GM12878 (cell line): ENCODE results near the gene DET1. TPM values are rescaled to one million over a fixed set of nuclear protein-coding genes. Genes with fewer than 3 reads are reported as not detected.

ENCODE experiments used
- ATAC-seq: fragments of 200-7000 bp; cut with Tn5 transposase; 3 replicates; pipeline ENCODE4 v1.9.1; 2020; ENCODE audit warnings: mild to moderate bottlenecking, moderate library complexity
- BruUV-seq: library from RNA; stranded (reverse); fragments of 400-500 nt; replicated peaks from 2 replicates; lab custom pipeline; 2021; lab: Mats Ljungman, UMichigan
- CTCF ChIA-PET: fragments of 300-600 bp; sonication (Branson Sonifier 250); formaldehyde crosslinking; extraction: SDS; loops from one replicate; lab custom pipeline; 2021; ENCODE audit warnings: inconsistent platforms; lab: Yijun Ruan, JAX
- POLR2A ChIA-PET: fragments of 350-600 bp; formaldehyde crosslinking; extraction: SDS; loops from one replicate; lab custom pipeline; 2021; ENCODE audit warnings: inconsistent platforms; lab: Charles Lee
- RAD21 ChIA-PET: fragments of 300-600 bp; sonication (Branson Sonifier 250); formaldehyde crosslinking; loops from one replicate; lab custom pipeline; 2023; ENCODE audit warnings: antibody characterized with exemption; ENCODE audit not compliant: unreplicated experiment; lab: Charles Lee
- SMC1A ChIA-PET: fragments of 300-600 bp; sonication (Branson Sonifier 250); formaldehyde crosslinking; loops from one replicate; lab custom pipeline; 2023; ENCODE audit not compliant: unreplicated experiment, uncharacterized antibody; lab: Charles Lee
- DNase-seq: peaks from one replicate; pipeline ENCODE4 v3.0.0-alpha.2; 2011; ENCODE audit warnings: low read depth, low spot score
- FAIRE-seq: peaks from 3 replicates; lab custom pipeline; 2011; peaks lifted over from hg19 to GRCh38; lab: Jason Lieb, UNC
- H2AFZ ChIP-seq: 2 replicates; pipeline ENCODE4 v1.6.0; 2011; ENCODE audit warnings: low read depth, low read length, control low read depth; ENCODE audit not compliant: control insufficient read depth
- H3K27ac ChIP-seq: 2 replicates; pipeline ENCODE4 v1.5.1; 2011; ENCODE audit warnings: control low read depth; ENCODE audit not compliant: control insufficient read depth, insufficient read depth
- H3K27me3 ChIP-seq, 2 experiments: replicated peaks in 1 of 2; 2 replicates each; pipeline versions ENCODE4 v1.6.0 to v1.6.1; 2011; ENCODE audit warnings: low read length in 1 of 2; ENCODE audit not compliant: control insufficient read depth in 2 of 2, insufficient read depth in 2 of 2
- H3K36me3 ChIP-seq, 2 experiments: 2 replicates each; pipeline ENCODE4 v1.5.1; 2011; ENCODE audit warnings: low read length in 1 of 2; ENCODE audit not compliant: control insufficient read depth in 2 of 2, insufficient read depth in 2 of 2
- H3K4me1 ChIP-seq: 2 replicates; pipeline ENCODE4 v1.6.1; 2011; ENCODE audit warnings: mild to moderate bottlenecking, low read length, moderate library complexity, mixed read lengths; ENCODE audit not compliant: control insufficient read depth, insufficient read depth
- H3K4me2 ChIP-seq: 2 replicates; pipeline ENCODE4 v1.6.0; 2011; ENCODE audit warnings: control low read depth; ENCODE audit not compliant: control insufficient read depth, insufficient read depth
- H3K4me3 ChIP-seq: fragments of 200-600 bp; sonication (generic); 2 replicates; pipeline ENCODE4 v1.5.1; 2016
- H3K79me2 ChIP-seq: 2 replicates; pipeline ENCODE4 v1.6.0; 2011; ENCODE audit warnings: low read length; ENCODE audit not compliant: control insufficient read depth, insufficient read depth
- H3K9ac ChIP-seq: 2 replicates; pipeline ENCODE4 v1.8.0; 2011; ENCODE audit warnings: low read length, control low read depth, mixed read lengths; ENCODE audit not compliant: control insufficient read depth, insufficient read depth
- H3K9me3 ChIP-seq: replicated peaks from 3 replicates; pipeline ENCODE4 v1.5.1; 2011; ENCODE audit warnings: mild to moderate bottlenecking, low read length; ENCODE audit not compliant: control insufficient read depth, insufficient read depth
- H4K20me1 ChIP-seq: 2 replicates; pipeline ENCODE4 v1.6.0; 2011; ENCODE audit not compliant: control insufficient read depth, insufficient read depth
- GATAD2B ChIP-seq: fragments of 450-650 bp; conservative IDR thresholded peaks from 2 replicates; pipeline ENCODE4 v1.6.1; 2017; ENCODE audit warnings: low read depth, mild to moderate bottlenecking, moderate library complexity
- WGBS: methylation state at CpG from one replicate; pipeline ENCODE4 v1.1.6; 2016; ENCODE audit warnings: low lambda C conversion rate; ENCODE audit not compliant: insufficient replicate concordance, insufficient coverage; ENCODE audit errors: missing lambda C conversion rate; 5-methylcytosine and 5-hydroxymethylcytosine counted together
- in situ Hi-C: fragments of 300-500 bp; cut with MboI; formaldehyde crosslinking; loops from 9 replicates; pipeline ENCODE4 v1.14.3; 2018; ENCODE audit warnings: mixed read lengths
- intact Hi-C: fragments of 100-400 bp; cut with micrococcal nuclease; formaldehyde crosslinking; loops from one replicate; pipeline ENCODE4 v1.14.2; 2022; ENCODE audit not compliant: unreplicated experiment
- polyA plus RNA-seq, 11 experiments: library from polyadenylated mRNA; depleted of rRNA in 4 of 11; unstranded in 6 of 11; stranded (reverse) in 5 of 11; fragments of >200 nt; fragmentation: Nextera tagmentation in 4 of 11; fragmentation: Illumina TruSeq in 1 of 11; extraction: Ambion mirVana in 4 of 11; extraction: Trizol in 1 of 11; gene quantifications; 1 replicate in 1 of 11; 2 replicates in 10 of 11; pipeline versions ENCODE4 v1.2.1 to v1.2.3, GENCODE V29; 2011 to 2016; ENCODE audit warnings: inconsistent platforms in 2 of 11, missing spikeins in 2 of 11, low read depth in 1 of 11
- total RNA-seq, 4 experiments: library from RNA; depleted of rRNA in 3 of 4; stranded (reverse); fragments of >200 nt in 3 of 4; fragmentation: Illumina TruSeq in 1 of 4; extraction: Trizol in 1 of 4; gene quantifications; 2 replicates each; pipeline versions ENCODE4 v1.2.1 to v1.2.3, GENCODE V29; 2013 to 2021
- TF ChIP-seq, protein P1 (sequence below): IDR thresholded peaks from 2 replicates; pipeline ENCODE4 v1.6.1; 2012; ENCODE audit warnings: low read depth, low read length, improper control_type of control experiment
- TF ChIP-seq, protein P2 (sequence below), 3 experiments: IDR thresholded peaks in 2 of 3; conservative IDR thresholded peaks in 1 of 3; 2 replicates each; pipeline ENCODE4 v1.5.1; 2011; ENCODE audit warnings: low read depth in 3 of 3, low read length in 3 of 3, mild to moderate bottlenecking in 3 of 3, control low read depth in 2 of 3, moderate library complexity in 2 of 3, inconsistent platforms in 1 of 3, mixed read lengths in 1 of 3; ENCODE audit not compliant: control insufficient read depth in 2 of 3, insufficient read depth in 1 of 3; ENCODE audit errors: extremely low read depth in 1 of 3
- TF ChIP-seq, protein P3 (sequence below): IDR thresholded peaks from 2 replicates; pipeline ENCODE4 v1.6.1; 2012; ENCODE audit warnings: mild to moderate bottlenecking, low read depth, low read length

The DET1 gene
- total and polyA plus RNA-seq, 10 of the 15 experiments (the other 5 are each of a cell fraction or from before 2014, with no cell fraction given): 0.16 to 2.7 (median 1.4) TPM

DNA sequence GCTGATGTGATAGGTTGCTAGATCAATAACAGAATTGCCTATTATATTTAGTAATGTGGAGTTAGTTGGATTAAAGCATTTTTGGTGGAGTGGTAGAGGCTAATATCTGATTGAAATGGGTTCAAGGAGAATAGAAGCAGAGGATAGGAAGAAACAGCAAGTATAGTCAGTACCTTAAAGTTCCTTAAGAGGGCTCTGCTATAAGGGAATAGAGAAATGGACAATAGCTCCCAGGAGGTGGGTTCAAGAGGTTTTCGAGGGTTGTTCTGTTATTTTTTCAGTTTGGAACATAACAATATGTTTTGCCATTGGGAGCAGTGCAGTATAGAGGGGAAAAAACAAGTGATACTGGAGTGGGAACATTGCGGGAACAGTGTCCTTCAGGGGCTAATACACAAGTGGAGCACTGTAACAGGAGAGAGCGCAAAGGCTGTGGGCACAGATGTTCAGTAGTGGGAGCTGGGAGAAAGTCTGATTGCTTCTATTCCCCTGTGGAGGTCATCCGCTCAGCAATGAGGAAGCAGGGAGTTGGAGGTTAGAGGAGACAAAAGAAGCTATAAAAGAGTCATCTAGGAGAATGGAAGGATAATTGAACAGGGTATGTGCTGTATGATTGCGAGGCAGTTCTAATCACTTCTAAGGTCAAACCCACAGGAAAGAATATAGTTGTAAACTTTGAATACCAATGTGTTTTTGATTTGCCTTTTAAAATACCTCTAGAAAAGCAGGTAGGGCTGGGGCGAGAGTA lies 75.7 kb downstream of the DET1 start:
- ChIA-PET POLR2A (interaction anchor here (0.6 kb wide), 1 partner anchor 168 kb away, joined by 3 read pairs; the partner anchor contains the start of gene ISG20), RAD21 (interaction anchor here (1.2 to 2.7 kb wide), 3 partner anchors 151 to 168 kb away, joined by 5 to 9 read pairs (median 7); partner anchors contain the start of gene ISG20), SMC1A (interaction anchor here (1.3 to 2.8 kb wide), 4 partner anchors 9 to 194 kb away, joined by 4 to 8 read pairs (median 6); partner anchors contain the start of gene ISG20), CTCF (interaction anchor here (0.6 to 2.8 kb wide), 11 partner anchors 9 to 228 kb away, joined by 3 to 14 read pairs (median 5); partner anchors contain the start of gene AEN)
- Histone ChIP-seq H3K36me3 (peaks cover 0 to 16% of the 10 kb centered on the region in 2 experiments; a peak in 2 of 4 replicates), H3K79me2 (peaks cover 31% of the 10 kb centered on the region), H3K9me3 (no peaks in the 10 kb centered on the region), H3K27ac (no peak overlapping the region), H3K4me1 (peaks cover 10% of the 10 kb centered on the region), H3K4me2 (no peak overlapping the region; the same call in none of the 2 replicates), H3K27me3 (no peaks in the 10 kb centered on the region), H3K4me3 (no peak overlapping the region), H4K20me1 (no peaks in the 10 kb centered on the region), H3K9ac (no peak overlapping the region), H2AFZ (no peak overlapping the region)
- no peak for TF ChIP-seq GATAD2B
- TF ChIP-seq, protein P1, sequence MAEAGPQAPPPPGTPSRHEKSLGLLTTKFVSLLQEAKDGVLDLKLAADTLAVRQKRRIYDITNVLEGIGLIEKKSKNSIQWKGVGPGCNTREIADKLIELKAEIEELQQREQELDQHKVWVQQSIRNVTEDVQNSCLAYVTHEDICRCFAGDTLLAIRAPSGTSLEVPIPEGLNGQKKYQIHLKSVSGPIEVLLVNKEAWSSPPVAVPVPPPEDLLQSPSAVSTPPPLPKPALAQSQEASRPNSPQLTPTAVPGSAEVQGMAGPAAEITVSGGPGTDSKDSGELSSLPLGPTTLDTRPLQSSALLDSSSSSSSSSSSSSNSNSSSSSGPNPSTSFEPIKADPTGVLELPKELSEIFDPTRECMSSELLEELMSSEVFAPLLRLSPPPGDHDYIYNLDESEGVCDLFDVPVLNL: no peak
- TF ChIP-seq, protein P2, sequence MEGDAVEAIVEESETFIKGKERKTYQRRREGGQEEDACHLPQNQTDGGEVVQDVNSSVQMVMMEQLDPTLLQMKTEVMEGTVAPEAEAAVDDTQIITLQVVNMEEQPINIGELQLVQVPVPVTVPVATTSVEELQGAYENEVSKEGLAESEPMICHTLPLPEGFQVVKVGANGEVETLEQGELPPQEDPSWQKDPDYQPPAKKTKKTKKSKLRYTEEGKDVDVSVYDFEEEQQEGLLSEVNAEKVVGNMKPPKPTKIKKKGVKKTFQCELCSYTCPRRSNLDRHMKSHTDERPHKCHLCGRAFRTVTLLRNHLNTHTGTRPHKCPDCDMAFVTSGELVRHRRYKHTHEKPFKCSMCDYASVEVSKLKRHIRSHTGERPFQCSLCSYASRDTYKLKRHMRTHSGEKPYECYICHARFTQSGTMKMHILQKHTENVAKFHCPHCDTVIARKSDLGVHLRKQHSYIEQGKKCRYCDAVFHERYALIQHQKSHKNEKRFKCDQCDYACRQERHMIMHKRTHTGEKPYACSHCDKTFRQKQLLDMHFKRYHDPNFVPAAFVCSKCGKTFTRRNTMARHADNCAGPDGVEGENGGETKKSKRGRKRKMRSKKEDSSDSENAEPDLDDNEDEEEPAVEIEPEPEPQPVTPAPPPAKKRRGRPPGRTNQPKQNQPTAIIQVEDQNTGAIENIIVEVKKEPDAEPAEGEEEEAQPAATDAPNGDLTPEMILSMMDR (IDR thresholded peaks at IDR 0.05 in 2 of 3, conservative IDR thresholded peaks at IDR 0.05 in 1 of 3; ENCODE audit: control insufficient read depth in 2 of 3, extremely low read depth in 1 of 3, insufficient read depth in 1 of 3, low read depth in 3 of 3, low read length in 3 of 3): peak; percentile 1 to 26 (median 14); a peak in 1 of 6 replicates
- TF ChIP-seq, protein P3, sequence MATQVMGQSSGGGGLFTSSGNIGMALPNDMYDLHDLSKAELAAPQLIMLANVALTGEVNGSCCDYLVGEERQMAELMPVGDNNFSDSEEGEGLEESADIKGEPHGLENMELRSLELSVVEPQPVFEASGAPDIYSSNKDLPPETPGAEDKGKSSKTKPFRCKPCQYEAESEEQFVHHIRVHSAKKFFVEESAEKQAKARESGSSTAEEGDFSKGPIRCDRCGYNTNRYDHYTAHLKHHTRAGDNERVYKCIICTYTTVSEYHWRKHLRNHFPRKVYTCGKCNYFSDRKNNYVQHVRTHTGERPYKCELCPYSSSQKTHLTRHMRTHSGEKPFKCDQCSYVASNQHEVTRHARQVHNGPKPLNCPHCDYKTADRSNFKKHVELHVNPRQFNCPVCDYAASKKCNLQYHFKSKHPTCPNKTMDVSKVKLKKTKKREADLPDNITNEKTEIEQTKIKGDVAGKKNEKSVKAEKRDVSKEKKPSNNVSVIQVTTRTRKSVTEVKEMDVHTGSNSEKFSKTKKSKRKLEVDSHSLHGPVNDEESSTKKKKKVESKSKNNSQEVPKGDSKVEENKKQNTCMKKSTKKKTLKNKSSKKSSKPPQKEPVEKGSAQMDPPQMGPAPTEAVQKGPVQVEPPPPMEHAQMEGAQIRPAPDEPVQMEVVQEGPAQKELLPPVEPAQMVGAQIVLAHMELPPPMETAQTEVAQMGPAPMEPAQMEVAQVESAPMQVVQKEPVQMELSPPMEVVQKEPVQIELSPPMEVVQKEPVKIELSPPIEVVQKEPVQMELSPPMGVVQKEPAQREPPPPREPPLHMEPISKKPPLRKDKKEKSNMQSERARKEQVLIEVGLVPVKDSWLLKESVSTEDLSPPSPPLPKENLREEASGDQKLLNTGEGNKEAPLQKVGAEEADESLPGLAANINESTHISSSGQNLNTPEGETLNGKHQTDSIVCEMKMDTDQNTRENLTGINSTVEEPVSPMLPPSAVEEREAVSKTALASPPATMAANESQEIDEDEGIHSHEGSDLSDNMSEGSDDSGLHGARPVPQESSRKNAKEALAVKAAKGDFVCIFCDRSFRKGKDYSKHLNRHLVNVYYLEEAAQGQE: no peak
- no peak for DNase-seq
- WGBS: 94% methylated on average over 6 of the region's 6 CpGs
- no peak for FAIRE-seq
- intact Hi-C loops: no loop called here
- in situ Hi-C loops: no loop called here
- no peak for ATAC-seq
- BruUV-seq: no TSS peak
